HEK293 (cell line): ENCODE data around the gene MYBPH.

Experiments
- CTCF ChIA-PET: fragments of 350-600 bp; formaldehyde crosslinking; extraction: SDS; loops from one replicate; lab custom pipeline; 2021; ENCODE audit warnings: antibody characterized with exemption; lab: Yijun Ruan, JAX
- POLR2A ChIA-PET: fragments of 300-600 bp; formaldehyde crosslinking; extraction: SDS; loops from one replicate; lab custom pipeline; 2020; ENCODE audit warnings: antibody characterized with exemption, inconsistent platforms; lab: Yijun Ruan, JAX
- H3K27ac ChIP-seq: fragments of 200-500 bp; sonication (Bioruptor generic); 2 replicates; pipeline ENCODE4 v1.5.1; 2014; ENCODE audit warnings: low read depth, low read length, control low read depth, inconsistent platforms; ENCODE audit errors: extremely low read depth
- H3K36me3 ChIP-seq, 2 experiments: fragments of 200-500 bp in 1 of 2; sonication (Bioruptor generic) in 1 of 2; 1 replicate in 1 of 2; 2 replicates in 1 of 2; pipeline ENCODE4 v1.5.1; 2014 to 2017; ENCODE audit warnings: inconsistent platforms in 2 of 2, low read length in 2 of 2; ENCODE audit not compliant: control insufficient read depth in 2 of 2, insufficient read depth in 1 of 2
- H3K4me1 ChIP-seq: fragments of 200-500 bp; sonication (Bioruptor generic); 2 replicates; pipeline ENCODE4 v1.5.1; 2014; ENCODE audit warnings: mild to moderate bottlenecking, low read length, inconsistent platforms; ENCODE audit not compliant: control insufficient read depth, insufficient read depth
- H3K4me3 ChIP-seq: 2 replicates; pipeline ENCODE4 v1.5.1; 2011; ENCODE audit warnings: low read depth, mild to moderate bottlenecking, control low read depth, low read length, moderate library complexity
- H3K9me3 ChIP-seq: fragments of 200-500 bp; sonication (Bioruptor generic); 2 replicates; pipeline ENCODE4 v1.5.1; 2014; ENCODE audit warnings: low read depth, low read length, inconsistent platforms; ENCODE audit not compliant: control insufficient read depth, insufficient read depth
- AEBP2 ChIP-seq: fragments of 450-650 bp; formaldehyde crosslinking; IDR thresholded peaks from 2 replicates; pipeline ENCODE4 v1.5.1; 2016; ENCODE audit warnings: missing biosample characterization, missing genetic modification characterization, borderline replicate concordance
- RBAK ChIP-seq: fragments of 450-650 bp; formaldehyde crosslinking; IDR thresholded peaks from 2 replicates; pipeline ENCODE4 v1.5.1; 2016; ENCODE audit warnings: missing biosample characterization, missing genetic modification characterization
- ZFP41 ChIP-seq: fragments of 450-650 bp; formaldehyde crosslinking; IDR thresholded peaks from 2 replicates; pipeline ENCODE4 v1.5.1; 2016; ENCODE audit warnings: missing biosample characterization, missing genetic modification characterization, borderline replicate concordance
- ZNF112 ChIP-seq: fragments of 450-650 bp; formaldehyde crosslinking; IDR thresholded peaks from 2 replicates; pipeline ENCODE4 v1.5.0; 2017; ENCODE audit warnings: missing biosample characterization, missing genetic modification characterization
- ZNF169 ChIP-seq: fragments of 450-650 bp; formaldehyde crosslinking; IDR thresholded peaks from 2 replicates; pipeline ENCODE4 v1.5.1; 2016; ENCODE audit warnings: missing biosample characterization, missing genetic modification characterization
- ZNF202 ChIP-seq: fragments of 450-650 bp; formaldehyde crosslinking; IDR thresholded peaks from 2 replicates; pipeline ENCODE4 v1.5.1; 2016; ENCODE audit warnings: missing biosample characterization, missing genetic modification characterization, borderline replicate concordance
- ZNF292 ChIP-seq: fragments of 450-650 bp; formaldehyde crosslinking; IDR thresholded peaks from 2 replicates; pipeline ENCODE4 v1.5.1; 2016; ENCODE audit warnings: low read depth, missing biosample characterization, missing genetic modification characterization, borderline replicate concordance
- ZNF341 ChIP-seq: fragments of 450-650 bp; formaldehyde crosslinking; IDR thresholded peaks from 2 replicates; pipeline ENCODE4; 2016; ENCODE audit warnings: low read depth, missing biosample characterization, missing genetic modification characterization
- TF ChIP-seq, protein P1 (sequence below): fragments of 450-650 bp; formaldehyde crosslinking; IDR thresholded peaks from 2 replicates; pipeline ENCODE4 v1.5.1; 2016; ENCODE audit warnings: missing biosample characterization, missing genetic modification characterization, borderline replicate concordance
- TF ChIP-seq, protein P2 (sequence below): fragments of 450-650 bp; formaldehyde crosslinking; conservative IDR thresholded peaks from 2 replicates; pipeline ENCODE4 v1.5.1; 2016; ENCODE audit warnings: low read depth, missing biosample characterization, missing genetic modification characterization
- TF ChIP-seq, protein P3 (sequence below): fragments of 450-650 bp; formaldehyde crosslinking; conservative IDR thresholded peaks from 2 replicates; pipeline ENCODE4 v1.5.1; 2016; ENCODE audit warnings: low read depth, missing biosample characterization, missing genetic modification characterization
- TF ChIP-seq, protein P4 (sequence below): sonication (generic); formaldehyde crosslinking; IDR thresholded peaks from 2 replicates; pipeline ENCODE4 v1.8.1; 2022; ENCODE audit warnings: mild to moderate bottlenecking, moderate library complexity, missing genetic modification reagents

The MYBPH gene

DNA sequence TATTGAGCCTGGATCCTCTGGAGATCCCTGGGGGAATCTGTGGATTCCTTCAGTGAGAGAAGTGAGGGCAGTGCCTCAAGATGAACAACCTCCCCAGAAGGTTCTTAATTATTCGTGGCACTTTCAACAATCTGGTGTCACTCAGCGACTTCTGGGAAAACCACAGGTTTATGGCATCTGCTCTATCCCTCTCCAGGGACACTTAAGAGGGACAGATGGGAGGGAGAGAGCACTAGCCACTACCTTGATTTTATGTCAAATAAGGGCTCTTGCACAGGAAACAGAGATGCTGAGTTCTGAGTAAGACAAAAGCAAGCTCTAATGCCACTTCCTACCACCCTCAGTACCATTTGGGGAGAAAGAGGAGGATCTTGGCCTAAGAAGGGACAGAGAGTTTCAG lies 32.1 kb upstream of the MYBPH start:
- Histone ChIP-seq H3K36me3 (no peaks in the 10 kb centered on the region), H3K27ac (no peak overlapping the region), H3K4me3 (no peak overlapping the region), H3K4me1 (no peaks in the 10 kb centered on the region), H3K9me3 (no peaks in the 10 kb centered on the region)
- POLR2A ChIA-PET: no interaction called here
- TF ChIP-seq, protein P1, sequence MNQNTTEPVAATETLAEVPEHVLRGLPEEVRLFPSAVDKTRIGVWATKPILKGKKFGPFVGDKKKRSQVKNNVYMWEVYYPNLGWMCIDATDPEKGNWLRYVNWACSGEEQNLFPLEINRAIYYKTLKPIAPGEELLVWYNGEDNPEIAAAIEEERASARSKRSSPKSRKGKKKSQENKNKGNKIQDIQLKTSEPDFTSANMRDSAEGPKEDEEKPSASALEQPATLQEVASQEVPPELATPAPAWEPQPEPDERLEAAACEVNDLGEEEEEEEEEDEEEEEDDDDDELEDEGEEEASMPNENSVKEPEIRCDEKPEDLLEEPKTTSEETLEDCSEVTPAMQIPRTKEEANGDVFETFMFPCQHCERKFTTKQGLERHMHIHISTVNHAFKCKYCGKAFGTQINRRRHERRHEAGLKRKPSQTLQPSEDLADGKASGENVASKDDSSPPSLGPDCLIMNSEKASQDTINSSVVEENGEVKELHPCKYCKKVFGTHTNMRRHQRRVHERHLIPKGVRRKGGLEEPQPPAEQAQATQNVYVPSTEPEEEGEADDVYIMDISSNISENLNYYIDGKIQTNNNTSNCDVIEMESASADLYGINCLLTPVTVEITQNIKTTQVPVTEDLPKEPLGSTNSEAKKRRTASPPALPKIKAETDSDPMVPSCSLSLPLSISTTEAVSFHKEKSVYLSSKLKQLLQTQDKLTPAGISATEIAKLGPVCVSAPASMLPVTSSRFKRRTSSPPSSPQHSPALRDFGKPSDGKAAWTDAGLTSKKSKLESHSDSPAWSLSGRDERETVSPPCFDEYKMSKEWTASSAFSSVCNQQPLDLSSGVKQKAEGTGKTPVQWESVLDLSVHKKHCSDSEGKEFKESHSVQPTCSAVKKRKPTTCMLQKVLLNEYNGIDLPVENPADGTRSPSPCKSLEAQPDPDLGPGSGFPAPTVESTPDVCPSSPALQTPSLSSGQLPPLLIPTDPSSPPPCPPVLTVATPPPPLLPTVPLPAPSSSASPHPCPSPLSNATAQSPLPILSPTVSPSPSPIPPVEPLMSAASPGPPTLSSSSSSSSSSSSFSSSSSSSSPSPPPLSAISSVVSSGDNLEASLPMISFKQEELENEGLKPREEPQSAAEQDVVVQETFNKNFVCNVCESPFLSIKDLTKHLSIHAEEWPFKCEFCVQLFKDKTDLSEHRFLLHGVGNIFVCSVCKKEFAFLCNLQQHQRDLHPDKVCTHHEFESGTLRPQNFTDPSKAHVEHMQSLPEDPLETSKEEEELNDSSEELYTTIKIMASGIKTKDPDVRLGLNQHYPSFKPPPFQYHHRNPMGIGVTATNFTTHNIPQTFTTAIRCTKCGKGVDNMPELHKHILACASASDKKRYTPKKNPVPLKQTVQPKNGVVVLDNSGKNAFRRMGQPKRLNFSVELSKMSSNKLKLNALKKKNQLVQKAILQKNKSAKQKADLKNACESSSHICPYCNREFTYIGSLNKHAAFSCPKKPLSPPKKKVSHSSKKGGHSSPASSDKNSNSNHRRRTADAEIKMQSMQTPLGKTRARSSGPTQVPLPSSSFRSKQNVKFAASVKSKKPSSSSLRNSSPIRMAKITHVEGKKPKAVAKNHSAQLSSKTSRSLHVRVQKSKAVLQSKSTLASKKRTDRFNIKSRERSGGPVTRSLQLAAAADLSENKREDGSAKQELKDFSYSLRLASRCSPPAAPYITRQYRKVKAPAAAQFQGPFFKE: no peak
- peak; percentile 44 for TF ChIP-seq ZNF341 (tag by site-specific recombination)
- CTCF ChIA-PET: interaction anchor here (1.0 to 2.1 kb wide), 3 partner anchors 10 to 168 kb away, joined by 4 to 12 read pairs (median 7); no protein-coding TSS in a partner anchor

DNA sequence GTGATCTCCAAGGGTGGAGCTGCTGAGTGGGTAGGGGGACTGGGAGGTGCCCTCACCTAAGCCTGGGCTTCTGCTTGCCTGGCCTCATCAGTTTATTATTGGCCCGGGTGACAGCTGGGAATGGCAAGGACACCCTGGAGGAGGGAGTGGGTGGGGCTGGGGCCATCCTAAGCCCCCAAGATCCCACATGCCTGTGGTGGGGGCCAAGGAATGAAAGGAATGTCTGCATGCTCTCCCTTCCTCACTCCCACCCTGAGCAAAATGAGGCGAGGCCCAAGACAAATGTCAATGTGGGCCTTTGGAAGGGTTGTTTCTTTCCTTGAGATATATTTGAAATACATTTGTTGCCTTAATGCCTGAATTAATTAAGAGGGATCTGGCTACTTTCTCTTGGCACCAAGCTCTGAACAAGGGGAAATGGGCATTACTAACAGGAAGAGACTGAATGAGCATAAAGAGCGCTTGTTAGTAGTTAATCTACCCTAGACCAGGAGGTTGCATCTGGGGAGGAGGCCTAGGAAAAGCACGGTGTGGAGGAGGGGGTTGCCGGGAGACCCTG lies 30.6 kb upstream of the MYBPH start:
- no peaks in the 10 kb centered on the region for H3K36me3 ChIP-seq
- H3K27ac ChIP-seq: no peak overlapping the region
- CTCF ChIA-PET: interaction anchor here (0.6 to 2.1 kb wide), 10 partner anchors 8 to 166 kb away, joined by 3 to 12 read pairs (median 4); no protein-coding TSS in a partner anchor
- no peaks in the 10 kb centered on the region for H3K9me3 ChIP-seq
- no peak for TF ChIP-seq ZNF169 (tag by site-specific recombination)
- no peak for TF ChIP-seq ZNF292 (tag by site-specific recombination)
- TF ChIP-seq, all 188 proteins: peak for 0
- Histone ChIP-seq H3K4me1 (no peaks in the 10 kb centered on the region), H3K4me3 (no peak overlapping the region)
- POLR2A ChIA-PET: no interaction called here

- Histone ChIP-seq H3K9me3 (no peaks in the 10 kb centered on the region), H3K4me3 (no peak overlapping the region), H3K4me1 (no peaks in the 10 kb centered on the region), H3K27ac (no peak overlapping the region), H3K36me3 (no peaks in the 10 kb centered on the region)
- ChIA-PET POLR2A (no interaction called here), CTCF (interaction anchor here (1.0 to 1.5 kb wide), 4 partner anchors 12 to 165 kb away, joined by 3 to 8 read pairs (median 6); no protein-coding TSS in a partner anchor)
- TF ChIP-seq ZNF202 (tag by site-specific recombination): no peak
- TF ChIP-seq, protein P2, sequence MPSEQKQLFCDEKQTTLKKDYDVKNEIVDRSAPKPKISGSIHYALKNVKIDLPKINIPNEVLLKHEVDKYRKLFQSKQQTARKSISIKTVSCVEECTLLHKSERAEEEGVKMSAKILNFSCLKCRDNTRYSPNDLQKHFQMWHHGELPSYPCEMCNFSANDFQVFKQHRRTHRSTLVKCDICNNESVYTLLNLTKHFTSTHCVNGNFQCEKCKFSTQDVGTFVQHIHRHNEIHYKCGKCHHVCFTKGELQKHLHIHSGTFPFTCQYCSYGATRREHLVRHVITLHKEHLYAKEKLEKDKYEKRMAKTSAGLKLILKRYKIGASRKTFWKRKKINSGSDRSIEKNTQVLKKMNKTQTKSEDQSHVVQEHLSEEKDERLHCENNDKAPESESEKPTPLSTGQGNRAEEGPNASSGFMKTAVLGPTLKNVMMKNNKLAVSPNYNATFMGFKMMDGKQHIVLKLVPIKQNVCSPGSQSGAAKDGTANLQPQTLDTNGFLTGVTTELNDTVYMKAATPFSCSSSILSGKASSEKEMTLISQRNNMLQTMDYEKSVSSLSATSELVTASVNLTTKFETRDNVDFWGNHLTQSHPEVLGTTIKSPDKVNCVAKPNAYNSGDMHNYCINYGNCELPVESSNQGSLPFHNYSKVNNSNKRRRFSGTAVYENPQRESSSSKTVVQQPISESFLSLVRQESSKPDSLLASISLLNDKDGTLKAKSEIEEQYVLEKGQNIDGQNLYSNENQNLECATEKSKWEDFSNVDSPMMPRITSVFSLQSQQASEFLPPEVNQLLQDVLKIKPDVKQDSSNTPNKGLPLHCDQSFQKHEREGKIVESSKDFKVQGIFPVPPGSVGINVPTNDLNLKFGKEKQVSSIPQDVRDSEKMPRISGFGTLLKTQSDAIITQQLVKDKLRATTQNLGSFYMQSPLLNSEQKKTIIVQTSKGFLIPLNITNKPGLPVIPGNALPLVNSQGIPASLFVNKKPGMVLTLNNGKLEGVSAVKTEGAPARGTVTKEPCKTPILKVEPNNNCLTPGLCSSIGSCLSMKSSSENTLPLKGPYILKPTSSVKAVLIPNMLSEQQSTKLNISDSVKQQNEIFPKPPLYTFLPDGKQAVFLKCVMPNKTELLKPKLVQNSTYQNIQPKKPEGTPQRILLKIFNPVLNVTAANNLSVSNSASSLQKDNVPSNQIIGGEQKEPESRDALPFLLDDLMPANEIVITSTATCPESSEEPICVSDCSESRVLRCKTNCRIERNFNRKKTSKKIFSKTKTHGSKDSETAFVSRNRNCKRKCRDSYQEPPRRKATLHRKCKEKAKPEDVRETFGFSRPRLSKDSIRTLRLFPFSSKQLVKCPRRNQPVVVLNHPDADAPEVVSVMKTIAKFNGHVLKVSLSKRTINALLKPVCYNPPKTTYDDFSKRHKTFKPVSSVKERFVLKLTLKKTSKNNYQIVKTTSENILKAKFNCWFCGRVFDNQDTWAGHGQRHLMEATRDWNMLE (tag by site-specific recombination): no peak
- no peak for TF ChIP-seq AEBP2 (tag by site-specific recombination)
- no peak for TF ChIP-seq RBAK (tag by site-specific recombination)
- no peak for TF ChIP-seq ZNF112 (tag by site-specific recombination)
- TF ChIP-seq, protein P3, sequence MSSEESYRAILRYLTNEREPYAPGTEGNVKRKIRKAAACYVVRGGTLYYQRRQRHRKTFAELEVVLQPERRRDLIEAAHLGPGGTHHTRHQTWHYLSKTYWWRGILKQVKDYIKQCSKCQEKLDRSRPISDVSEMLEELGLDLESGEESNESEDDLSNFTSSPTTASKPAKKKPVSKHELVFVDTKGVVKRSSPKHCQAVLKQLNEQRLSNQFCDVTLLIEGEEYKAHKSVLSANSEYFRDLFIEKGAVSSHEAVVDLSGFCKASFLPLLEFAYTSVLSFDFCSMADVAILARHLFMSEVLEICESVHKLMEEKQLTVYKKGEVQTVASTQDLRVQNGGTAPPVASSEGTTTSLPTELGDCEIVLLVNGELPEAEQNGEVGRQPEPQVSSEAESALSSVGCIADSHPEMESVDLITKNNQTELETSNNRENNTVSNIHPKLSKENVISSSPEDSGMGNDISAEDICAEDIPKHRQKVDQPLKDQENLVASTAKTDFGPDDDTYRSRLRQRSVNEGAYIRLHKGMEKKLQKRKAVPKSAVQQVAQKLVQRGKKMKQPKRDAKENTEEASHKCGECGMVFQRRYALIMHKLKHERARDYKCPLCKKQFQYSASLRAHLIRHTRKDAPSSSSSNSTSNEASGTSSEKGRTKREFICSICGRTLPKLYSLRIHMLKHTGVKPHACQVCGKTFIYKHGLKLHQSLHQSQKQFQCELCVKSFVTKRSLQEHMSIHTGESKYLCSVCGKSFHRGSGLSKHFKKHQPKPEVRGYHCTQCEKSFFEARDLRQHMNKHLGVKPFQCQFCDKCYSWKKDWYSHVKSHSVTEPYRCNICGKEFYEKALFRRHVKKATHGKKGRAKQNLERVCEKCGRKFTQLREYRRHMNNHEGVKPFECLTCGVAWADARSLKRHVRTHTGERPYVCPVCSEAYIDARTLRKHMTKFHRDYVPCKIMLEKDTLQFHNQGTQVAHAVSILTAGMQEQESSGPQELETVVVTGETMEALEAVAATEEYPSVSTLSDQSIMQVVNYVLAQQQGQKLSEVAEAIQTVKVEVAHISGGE (tag by site-specific recombination): no peak
- TF ChIP-seq, protein P4, sequence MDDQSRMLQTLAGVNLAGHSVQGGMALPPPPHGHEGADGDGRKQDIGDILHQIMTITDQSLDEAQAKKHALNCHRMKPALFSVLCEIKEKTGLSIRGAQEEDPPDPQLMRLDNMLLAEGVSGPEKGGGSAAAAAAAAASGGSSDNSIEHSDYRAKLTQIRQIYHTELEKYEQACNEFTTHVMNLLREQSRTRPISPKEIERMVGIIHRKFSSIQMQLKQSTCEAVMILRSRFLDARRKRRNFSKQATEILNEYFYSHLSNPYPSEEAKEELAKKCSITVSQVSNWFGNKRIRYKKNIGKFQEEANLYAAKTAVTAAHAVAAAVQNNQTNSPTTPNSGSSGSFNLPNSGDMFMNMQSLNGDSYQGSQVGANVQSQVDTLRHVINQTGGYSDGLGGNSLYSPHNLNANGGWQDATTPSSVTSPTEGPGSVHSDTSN (CRISPR knock-in tag): no peak
- no peak for TF ChIP-seq ZFP41 (tag by site-specific recombination)
Observed at GRCh38 chr1:203204756-203205155, 29.1 kb upstream of the MYBPH start.
